PC-9 (cell line): ENCODE measurements around the gene TRAFD1.

ENCODE experiments used
- EZH2 ChIP-seq: fragments of 200-600 bp; sonication (generic); IDR thresholded peaks from 2 replicates; pipeline ENCODE4 v1.8.0; 2017; ENCODE audit warnings: antibody characterized with exemption, low read depth
- TF ChIP-seq, protein P1 (sequence below): fragments of 200-600 bp; sonication (generic); conservative IDR thresholded peaks from 2 replicates; pipeline ENCODE4 v1.6.1; 2017; ENCODE audit warnings: mixed run types, antibody characterized with exemption, mild to moderate bottlenecking, moderate library complexity

DNA sequence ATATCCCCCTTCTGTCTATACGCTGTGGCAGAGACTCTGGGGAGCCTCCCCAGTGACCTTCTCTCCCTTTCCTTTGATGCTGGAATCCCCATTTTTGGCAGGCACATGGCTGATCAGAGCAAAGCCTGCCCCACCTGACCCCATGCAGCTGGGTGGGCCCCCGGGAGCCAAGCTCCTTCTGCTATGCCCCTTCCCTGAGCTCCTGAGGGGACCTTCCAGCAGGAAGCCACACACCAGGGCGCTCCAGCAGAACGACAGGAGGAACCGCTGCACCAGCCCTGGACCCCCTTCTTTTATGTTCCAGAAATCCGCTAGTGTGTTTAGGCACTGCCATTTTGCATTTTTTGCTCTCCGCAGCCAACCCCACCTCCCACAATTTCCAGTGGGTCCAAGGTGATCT, 44.6 kb downstream of the TRAFD1 start:
- TF ChIP-seq, protein P1, sequence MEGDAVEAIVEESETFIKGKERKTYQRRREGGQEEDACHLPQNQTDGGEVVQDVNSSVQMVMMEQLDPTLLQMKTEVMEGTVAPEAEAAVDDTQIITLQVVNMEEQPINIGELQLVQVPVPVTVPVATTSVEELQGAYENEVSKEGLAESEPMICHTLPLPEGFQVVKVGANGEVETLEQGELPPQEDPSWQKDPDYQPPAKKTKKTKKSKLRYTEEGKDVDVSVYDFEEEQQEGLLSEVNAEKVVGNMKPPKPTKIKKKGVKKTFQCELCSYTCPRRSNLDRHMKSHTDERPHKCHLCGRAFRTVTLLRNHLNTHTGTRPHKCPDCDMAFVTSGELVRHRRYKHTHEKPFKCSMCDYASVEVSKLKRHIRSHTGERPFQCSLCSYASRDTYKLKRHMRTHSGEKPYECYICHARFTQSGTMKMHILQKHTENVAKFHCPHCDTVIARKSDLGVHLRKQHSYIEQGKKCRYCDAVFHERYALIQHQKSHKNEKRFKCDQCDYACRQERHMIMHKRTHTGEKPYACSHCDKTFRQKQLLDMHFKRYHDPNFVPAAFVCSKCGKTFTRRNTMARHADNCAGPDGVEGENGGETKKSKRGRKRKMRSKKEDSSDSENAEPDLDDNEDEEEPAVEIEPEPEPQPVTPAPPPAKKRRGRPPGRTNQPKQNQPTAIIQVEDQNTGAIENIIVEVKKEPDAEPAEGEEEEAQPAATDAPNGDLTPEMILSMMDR = no peak
- TF ChIP-seq EZH2 = no peak
